ACC112 (cell line): Measurements from ENCODE around the gene MRPS21.
"Not testable (repeated sequence)": the region's sequence is repeated elsewhere in the genome, so short reads cannot be mapped to it uniquely, and the experiment has no call there.

ENCODE experiments used
- H2AFZ ChIP-seq: fragments of 200-600 bp; sonication (generic); one replicate; pipeline ENCODE4 v1.6.0; 2017; ENCODE audit warnings: antibody characterized with exemption, low read length; ENCODE audit not compliant: unreplicated experiment
- H3K27ac ChIP-seq: fragments of 200-600 bp; sonication (generic); 2 replicates; pipeline ENCODE4 v1.5.1; 2014; ENCODE audit warnings: low read depth, mild to moderate bottlenecking, antibody characterized with exemption, low read length, moderate library complexity
- H3K27me3 ChIP-seq: fragments of 200-600 bp; sonication (generic); 2 replicates; pipeline ENCODE4 v1.6.1; 2014; ENCODE audit warnings: mild to moderate bottlenecking, antibody characterized with exemption, low read length, moderate library complexity, mixed read lengths; ENCODE audit not compliant: insufficient read depth
- H3K36me3 ChIP-seq: fragments of 200-600 bp; sonication (generic); 2 replicates; pipeline ENCODE4 v1.6.1; 2016; ENCODE audit warnings: mild to moderate bottlenecking, antibody characterized with exemption, low read length, moderate library complexity, mixed read lengths; ENCODE audit not compliant: insufficient read depth
- H3K4me1 ChIP-seq: fragments of 200-600 bp; sonication (generic); one replicate; pipeline ENCODE4 v1.6.1; 2016; ENCODE audit warnings: low read length, mixed read lengths; ENCODE audit not compliant: insufficient read depth, unreplicated experiment, control insufficient read depth
- H3K4me3 ChIP-seq: fragments of 200-600 bp; sonication (generic); 2 replicates; pipeline ENCODE4 v1.5.1; 2014; ENCODE audit warnings: mild to moderate bottlenecking, low read depth, low read length
- H3K79me2 ChIP-seq: fragments of 200-600 bp; sonication (generic); one replicate; pipeline ENCODE4 v1.6.0; 2016; ENCODE audit warnings: low read length; ENCODE audit not compliant: control insufficient read depth, unreplicated experiment, insufficient read depth

Gene MRPS21

DNA sequence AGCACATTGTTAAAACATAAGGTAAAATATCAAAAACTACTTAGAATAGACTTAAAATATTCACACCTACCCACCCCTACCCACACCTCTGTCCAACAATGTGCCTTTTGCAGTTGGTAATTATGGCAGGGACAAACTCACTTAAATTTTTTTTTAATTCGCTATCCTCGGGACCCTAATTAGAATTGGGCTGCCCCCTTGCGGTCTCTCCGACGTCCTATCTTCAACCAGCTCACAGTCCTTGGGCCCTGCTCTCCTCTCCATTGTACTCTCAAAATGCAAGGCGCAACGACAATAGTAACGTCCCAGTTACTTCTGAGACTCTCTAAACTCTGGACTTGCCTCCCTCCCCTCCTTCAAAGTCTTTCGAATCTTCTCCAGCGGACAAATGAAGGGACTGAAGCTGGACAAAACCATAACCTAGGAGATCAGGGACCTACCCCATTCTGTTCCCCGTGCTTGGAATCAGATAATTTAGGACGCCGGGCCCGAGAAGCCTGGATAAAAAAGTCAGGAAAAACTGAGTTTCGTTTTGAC, 12.4 kb upstream of the MRPS21 start:
- peak overlapping the region; percentile 82 for H3K4me3 ChIP-seq
- peak overlapping the region; percentile 97 for H2AFZ ChIP-seq
- H3K27ac ChIP-seq = peak overlapping the region; percentile 90
- H3K27me3 ChIP-seq = no peaks in the 10 kb centered on the region
- no peaks in the 10 kb centered on the region for H3K79me2 ChIP-seq
- peaks cover 11% of the 10 kb centered on the region for H3K4me1 ChIP-seq
- H3K36me3 ChIP-seq = 0 out of 2 replicates have a peak, but pooled peaks cover 4% of the 10 kb centered on the region

DNA sequence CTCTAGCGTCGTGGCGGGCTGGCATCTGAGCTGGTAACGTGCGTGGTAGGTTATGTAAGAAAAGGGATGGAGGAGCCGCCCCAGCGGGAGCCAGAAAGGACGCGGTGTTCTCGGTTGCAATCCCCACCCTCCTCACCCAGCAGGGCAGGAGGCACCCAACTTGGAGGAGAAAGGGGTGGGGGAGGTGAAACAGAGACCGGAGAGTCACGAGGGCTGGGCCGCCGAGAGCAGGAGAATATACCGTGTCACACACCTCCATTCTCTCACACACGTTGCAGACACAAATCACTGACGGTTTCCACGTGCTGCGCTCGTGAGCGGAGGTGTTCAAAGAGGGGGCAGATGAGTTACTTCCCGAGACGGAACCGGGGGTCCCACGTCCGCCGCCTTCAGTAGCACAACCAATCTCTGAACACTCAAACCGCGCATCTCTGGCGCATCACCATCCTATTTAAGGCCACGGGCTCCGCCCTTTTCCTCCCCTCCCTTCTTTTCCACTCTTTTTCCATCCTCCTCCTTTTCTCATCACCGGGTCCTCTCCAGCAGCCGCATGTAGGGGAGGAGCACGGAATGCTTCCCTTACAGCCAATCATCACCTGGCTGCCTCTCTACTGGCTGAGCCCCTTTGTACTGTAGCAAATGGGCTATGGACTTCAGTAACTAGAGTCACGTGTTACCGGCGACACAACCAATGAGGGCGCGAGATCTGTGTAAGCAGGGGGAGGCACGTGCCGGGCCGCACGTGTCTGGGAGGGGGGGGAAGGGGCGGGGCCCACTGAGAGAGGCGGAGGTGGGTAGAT, 11.7 kb upstream of the MRPS21 start, which contains the start of gene CIART:
CIART (plus strand) TSS at position 797 of the 800 bp plus-strand sequence. CDS start 714 bp downstream, outside the sequence.
- 0 out of 2 replicates have a peak, but pooled peaks cover 4% of the 10 kb centered on the region for H3K36me3 ChIP-seq
- peak within 1 kb of the TSS; percentile 82 for H3K4me3 ChIP-seq
- H3K79me2 ChIP-seq = no peaks in the 10 kb centered on the region
- H3K27ac ChIP-seq = peak within 1 kb of the TSS; percentile 90
- peak within 1 kb of the TSS; percentile 97 for H2AFZ ChIP-seq
- peaks cover 11% of the 10 kb centered on the region for H3K4me1 ChIP-seq
- no peaks in the 10 kb centered on the region for H3K27me3 ChIP-seq

DNA sequence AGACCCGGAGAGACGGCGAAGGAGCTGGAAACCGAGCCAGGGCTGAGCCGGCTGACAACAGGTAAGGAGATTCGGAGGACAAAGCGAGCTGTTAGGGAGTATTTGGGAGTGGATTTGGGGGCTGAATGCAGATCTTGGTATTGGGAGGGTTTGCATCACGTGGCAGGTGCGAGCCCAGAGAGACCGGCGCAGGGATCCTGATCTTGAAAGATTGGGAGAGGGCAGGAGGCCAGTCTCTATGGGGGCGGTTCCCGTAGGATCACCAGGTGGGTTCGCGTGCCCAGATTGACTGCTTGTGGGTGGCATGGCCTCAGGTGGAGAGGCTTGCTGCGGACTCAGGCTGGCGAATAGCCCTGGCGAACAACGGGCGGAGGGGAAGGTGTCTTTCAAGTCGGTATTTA, 11.1 kb upstream of the MRPS21 start:
- Histone ChIP-seq H3K27ac (no peak overlapping the region), H2AFZ (peak overlapping the region; percentile 17), H3K4me3 (peak overlapping the region; percentile 82)

DNA sequence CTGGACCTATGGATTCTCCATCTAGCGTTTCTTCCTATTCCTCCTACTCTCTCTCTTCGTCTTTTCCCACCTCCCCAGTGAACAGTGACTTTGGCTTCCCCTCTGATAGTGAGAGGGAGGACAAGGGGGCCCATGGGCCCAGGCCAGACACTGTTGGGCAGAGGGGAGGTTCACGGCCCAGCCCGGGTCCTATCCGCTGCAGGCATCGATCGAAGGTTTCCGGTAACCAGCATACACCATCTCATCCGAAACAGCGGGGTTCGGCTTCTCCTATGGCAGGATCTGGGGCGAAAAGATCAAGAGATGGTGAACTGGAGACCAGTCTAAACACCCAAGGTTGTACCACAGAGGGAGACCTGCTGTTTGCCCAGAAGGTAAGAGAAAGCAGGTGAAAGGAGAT, 10.4 kb upstream of the MRPS21 start:
- Histone ChIP-seq H3K36me3 (0 out of 2 replicates have a peak, but pooled peaks cover 4% of the 10 kb centered on the region), H3K4me1 (peaks cover 11% of the 10 kb centered on the region), H3K27ac (no peak overlapping the region), H3K79me2 (no peaks in the 10 kb centered on the region), H2AFZ (peak overlapping the region; percentile 17), H3K27me3 (no peaks in the 10 kb centered on the region), H3K4me3 (peak overlapping the region; percentile 82)

More for the DNA sequence above, 11.1 kb upstream of the MRPS21 start:
- Histone ChIP-seq H3K79me2 (no peaks in the 10 kb centered on the region), H3K4me1 (peaks cover 11% of the 10 kb centered on the region), H3K27me3 (no peaks in the 10 kb centered on the region), H3K36me3 (0 out of 2 replicates have a peak, but pooled peaks cover 4% of the 10 kb centered on the region)

DNA sequence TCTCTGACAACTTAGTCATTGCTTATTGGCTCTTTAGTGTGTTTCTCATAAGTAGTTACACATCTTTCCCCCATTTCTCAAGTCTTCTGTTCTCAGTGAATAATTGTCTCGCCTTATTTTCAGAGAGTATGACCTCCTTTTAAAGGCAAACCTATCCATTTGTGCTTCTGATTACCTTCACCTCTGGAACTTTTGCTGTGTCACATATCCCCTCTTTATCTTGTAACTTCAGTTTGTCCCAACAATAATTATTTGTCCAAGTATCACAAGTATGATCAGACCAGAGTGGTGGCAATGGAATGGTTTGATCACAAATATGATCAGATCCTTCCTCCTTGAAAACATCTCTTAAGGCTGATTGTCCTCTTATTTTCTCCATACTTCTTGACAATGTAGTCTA, 5.3 kb upstream of the MRPS21 start:
- Histone ChIP-seq H3K4me3 (no peak overlapping the region), H3K36me3 (0 out of 2 replicates have a peak, but pooled peaks cover 4% of the 10 kb centered on the region), H2AFZ (no peak overlapping the region), H3K4me1 (peaks cover 6% of the 10 kb centered on the region), H3K27me3 (no peaks in the 10 kb centered on the region), H3K27ac (no peak overlapping the region), H3K79me2 (no peaks in the 10 kb centered on the region)

DNA sequence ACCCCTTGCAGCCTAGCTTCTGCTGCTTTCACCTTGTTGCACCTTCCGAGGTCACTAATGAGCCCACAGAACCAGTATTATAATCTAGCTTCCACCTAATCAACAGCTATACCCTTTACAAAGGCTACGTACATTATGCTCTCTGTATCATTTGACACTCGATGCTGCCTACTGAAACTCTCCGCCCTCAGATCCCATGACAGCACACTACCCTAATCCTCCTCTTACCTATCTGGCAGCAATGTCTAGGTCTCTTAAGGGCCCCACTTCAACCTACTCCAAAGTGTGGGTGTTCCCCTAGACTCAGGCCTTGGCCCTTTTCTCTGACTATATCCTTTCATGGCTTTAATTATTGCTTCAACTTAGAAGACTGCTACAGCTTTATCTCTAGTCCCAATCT, 4.8 kb upstream of the MRPS21 start:
- Histone ChIP-seq H3K4me1 (peaks cover 7% of the 10 kb centered on the region), H3K27me3 (no peaks in the 10 kb centered on the region), H3K36me3 (0 out of 2 replicates have a peak, but pooled peaks cover 4% of the 10 kb centered on the region), H3K27ac (no peak overlapping the region), H2AFZ (no peak overlapping the region), H3K79me2 (peaks cover 2% of the 10 kb centered on the region), H3K4me3 (no peak overlapping the region)

DNA sequence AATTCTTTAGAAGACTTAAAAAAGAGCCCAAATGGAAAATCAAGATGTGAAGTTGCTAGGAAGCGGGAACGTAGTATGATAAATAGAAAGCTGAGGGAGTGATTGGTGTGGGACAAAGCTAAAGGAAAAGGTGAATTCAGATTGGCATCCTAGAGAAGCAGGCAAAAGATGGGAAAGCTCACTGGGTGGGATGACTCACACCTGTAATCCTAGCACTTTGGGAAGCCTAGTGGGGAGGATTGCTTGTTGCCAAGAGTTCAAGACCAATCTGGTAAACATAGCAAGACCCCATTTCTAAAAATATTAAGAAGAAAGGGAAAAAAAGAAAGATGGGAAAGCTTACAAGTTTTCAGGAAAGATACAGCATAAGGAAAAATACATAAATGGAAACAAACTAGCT, 1.8 kb downstream of the MRPS21 start:
- Histone ChIP-seq H3K4me1 (peaks cover 18% of the 10 kb centered on the region), H2AFZ (no peak overlapping the region), H3K4me3 (no peak overlapping the region; the same call in 1 of the 2 replicates), H3K27ac (no peak overlapping the region), H3K27me3 (no peaks in the 10 kb centered on the region), H3K36me3 (peaks cover 17% of the 10 kb centered on the region; the same call in 1 of the 2 replicates), H3K79me2 (peaks cover 38% of the 10 kb centered on the region)

DNA sequence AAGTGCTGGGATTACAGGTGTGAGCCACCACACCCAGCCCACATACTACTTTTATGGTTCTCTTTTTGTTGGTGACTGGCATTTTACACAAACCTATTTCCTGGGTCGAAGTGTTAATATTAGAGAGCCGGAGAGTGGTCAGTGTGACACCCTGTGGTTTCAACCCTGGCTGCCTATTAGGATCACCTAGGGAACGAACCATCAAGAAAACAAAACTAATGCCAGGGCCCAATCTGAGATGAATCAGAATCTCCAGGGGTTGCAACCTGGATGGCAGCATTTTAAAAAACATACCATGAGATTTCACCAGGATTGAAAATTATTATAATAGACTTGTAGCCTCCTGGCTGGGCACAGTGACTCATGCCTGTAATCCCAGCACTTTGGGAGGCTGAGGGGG, 6.1 kb downstream of the MRPS21 start:
- H3K27ac ChIP-seq = no peak overlapping the region
- H3K4me3 ChIP-seq = no peak overlapping the region
- H3K27me3 ChIP-seq = no peaks in the 10 kb centered on the region
- no peak overlapping the region for H2AFZ ChIP-seq
- H3K36me3 ChIP-seq = peaks cover 39% of the 10 kb centered on the region
- peaks cover 31% of the 10 kb centered on the region for H3K79me2 ChIP-seq
- peaks cover 11% of the 10 kb centered on the region for H3K4me1 ChIP-seq

DNA sequence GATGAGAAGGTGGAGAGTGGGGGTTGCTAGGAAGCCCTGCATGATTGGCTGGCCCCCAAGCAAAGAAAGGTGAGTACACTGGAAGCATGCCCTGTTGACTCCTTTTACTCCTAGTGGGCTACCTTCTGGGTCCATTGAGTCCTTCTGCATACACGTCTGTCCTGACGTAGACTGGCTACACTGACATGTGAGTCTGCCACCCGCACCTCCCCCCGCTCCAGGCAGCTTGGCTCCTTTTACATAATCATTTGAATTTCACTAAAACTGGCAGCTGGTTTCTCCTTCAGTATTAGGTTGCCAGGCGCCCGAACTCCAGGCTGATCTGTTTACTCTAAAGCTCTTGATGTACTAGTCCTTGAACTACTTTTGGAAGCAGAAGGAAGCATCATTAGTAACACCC, 8.7 kb downstream of the MRPS21 start:
- Histone ChIP-seq H2AFZ (no peak overlapping the region), H3K27me3 (no peaks in the 10 kb centered on the region), H3K36me3 (peaks cover 37% of the 10 kb centered on the region), H3K27ac (no peak overlapping the region), H3K4me3 (no peak overlapping the region), H3K4me1 (no peaks in the 10 kb centered on the region), H3K79me2 (peaks cover 11% of the 10 kb centered on the region)

DNA sequence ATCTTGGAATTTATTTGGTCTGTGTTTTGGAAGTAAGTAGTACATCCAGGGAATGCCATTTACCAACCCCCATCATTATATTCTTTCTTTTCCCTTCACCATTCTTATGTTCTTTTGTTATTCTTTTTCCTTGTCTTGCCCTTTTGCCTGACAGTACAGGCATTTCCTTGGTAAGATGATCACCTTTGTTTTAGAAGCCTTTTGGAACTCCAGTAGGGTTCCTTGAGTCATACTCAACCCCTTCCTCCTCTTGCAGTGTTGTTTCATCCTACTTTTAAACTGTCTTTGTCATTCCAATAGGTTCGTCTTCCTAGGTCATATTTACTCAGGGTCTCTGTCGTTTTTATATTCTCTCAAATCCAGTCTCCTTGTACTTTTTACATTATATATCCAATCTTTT, 9.2 kb downstream of the MRPS21 start:
- H3K36me3 ChIP-seq = peaks cover 36% of the 10 kb centered on the region
- H3K27me3 ChIP-seq = no peaks in the 10 kb centered on the region
- H3K27ac ChIP-seq = no peak overlapping the region
- H3K4me1 ChIP-seq = no peaks in the 10 kb centered on the region
- no peak overlapping the region for H2AFZ ChIP-seq
- H3K4me3 ChIP-seq = no peak overlapping the region
- peaks cover 11% of the 10 kb centered on the region for H3K79me2 ChIP-seq

DNA sequence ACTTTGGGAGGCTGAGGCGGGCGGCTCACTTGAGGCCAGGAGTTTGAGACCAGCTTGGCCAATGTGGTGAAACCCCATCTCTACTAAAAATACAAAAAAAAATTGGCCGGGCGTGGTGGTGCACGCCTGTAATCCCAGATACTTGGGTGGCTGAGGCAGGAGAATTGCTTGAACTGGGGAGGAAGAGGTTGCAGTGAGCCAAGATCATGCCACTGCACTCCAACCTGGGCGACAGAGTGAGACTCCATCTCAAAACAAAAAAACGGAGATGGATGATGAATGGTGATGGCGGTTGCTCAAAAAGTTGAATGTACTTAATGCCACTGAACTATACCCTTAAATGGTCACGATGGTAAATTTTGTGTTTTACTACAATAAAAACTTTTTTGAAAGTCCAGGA, 14.9 kb downstream of the MRPS21 start:
- not testable (repeated sequence) for H3K27me3 ChIP-seq, H3K4me3 ChIP-seq, H3K27ac ChIP-seq, H2AFZ ChIP-seq, H3K79me2 ChIP-seq, H3K4me1 ChIP-seq, H3K36me3 ChIP-seq
